Measurements from ENCODE around the gene VAX1. TPM values are rescaled to one million over a fixed set of nuclear protein-coding genes. Genes with fewer than 3 reads are reported as not detected.
"Not testable (repeated sequence)": the region's sequence is repeated elsewhere in the genome, so short reads cannot be mapped to it uniquely, and the experiment has no call there.

Gene VAX1
- polyA plus RNA-seq, 4 donors: not detected

DNA sequence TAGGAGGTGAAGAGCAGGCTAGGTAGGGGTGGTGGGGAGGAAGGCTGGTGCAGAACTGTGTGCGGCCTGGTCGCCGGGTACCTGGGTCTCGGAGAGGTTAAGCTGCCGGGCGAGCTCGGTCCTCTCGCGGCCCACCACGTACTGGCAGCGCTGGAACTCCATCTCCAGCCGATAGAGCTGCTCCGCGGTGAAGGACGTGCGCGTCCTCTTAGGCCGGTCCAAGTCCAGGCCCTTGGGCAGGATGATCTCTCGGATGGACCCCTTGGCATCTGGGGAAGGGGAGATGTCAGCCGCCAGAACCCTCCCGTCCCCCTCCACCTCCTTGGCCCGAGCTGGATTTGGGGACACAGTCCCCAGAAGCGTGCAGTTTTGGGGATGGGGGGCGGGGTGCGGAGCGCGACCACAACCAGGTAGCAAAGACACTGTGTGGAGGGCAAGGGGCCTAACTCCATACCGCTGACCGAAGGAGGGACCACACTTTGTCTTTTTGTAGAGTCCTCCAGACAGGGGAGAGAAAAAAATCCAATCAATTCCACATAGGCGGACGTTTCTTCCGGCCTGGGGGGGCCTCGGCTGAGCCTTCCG, 1.6 kb downstream of the VAX1 start:
- DNase-seq (ENCODE audit: low read depth in 4 of 4, low spot score in 3 of 4): no peak

DNA sequence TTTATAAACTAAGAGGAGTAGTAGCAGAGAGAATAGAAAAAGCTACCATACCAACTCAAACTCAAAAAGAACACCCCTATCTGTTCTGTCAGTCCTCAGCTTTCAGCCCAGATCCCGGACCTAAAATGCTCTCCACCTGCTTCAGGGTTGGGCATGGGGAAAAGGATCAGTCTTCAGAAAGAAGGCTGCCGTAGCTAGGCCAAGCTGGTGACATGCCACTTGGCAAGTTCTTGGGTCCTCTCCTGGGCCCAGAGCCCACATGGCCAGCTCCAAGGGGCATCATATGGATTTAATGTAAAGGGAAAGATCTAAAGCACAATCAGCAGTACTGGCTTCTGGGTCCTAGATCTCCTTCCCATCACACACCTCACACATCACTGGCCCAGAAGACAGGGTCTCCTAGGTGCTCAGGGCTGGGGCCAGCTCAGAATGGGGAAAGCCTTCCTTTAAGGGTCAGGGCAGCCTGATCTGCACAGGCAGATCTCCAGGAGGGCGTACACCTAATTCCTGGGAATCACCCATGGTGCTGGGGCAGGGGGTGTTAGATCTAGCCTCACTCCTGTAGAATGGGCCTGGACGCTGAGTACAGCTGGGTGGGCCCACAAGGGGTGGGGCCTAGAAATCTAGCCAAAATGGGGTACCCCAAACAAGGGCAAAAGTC, 2.5 kb downstream of the VAX1 start:
- no peak for DNase-seq (ENCODE audit: low read depth in 4 of 4, low spot score in 3 of 4)

DNA sequence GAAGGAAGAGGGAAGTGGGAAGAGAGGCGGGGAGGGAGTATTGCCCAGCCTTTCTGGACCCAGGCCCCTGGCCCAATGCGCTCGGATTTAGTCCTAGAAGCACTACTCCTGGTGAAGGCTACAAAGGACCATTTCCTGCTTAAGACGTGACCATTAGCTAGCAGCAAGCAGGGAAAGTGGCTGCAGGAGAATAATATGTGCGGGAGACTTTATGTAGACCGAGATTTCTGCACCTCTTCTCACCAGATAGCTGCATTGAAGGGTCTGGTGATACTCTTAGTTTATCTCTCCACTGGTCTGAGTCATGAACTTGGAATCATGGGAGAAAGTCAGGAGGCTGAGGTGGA, 3.1 kb downstream of the VAX1 start:
- no peak for DNase-seq (ENCODE audit: low read depth in 4 of 4, low spot score in 3 of 4)

DNA sequence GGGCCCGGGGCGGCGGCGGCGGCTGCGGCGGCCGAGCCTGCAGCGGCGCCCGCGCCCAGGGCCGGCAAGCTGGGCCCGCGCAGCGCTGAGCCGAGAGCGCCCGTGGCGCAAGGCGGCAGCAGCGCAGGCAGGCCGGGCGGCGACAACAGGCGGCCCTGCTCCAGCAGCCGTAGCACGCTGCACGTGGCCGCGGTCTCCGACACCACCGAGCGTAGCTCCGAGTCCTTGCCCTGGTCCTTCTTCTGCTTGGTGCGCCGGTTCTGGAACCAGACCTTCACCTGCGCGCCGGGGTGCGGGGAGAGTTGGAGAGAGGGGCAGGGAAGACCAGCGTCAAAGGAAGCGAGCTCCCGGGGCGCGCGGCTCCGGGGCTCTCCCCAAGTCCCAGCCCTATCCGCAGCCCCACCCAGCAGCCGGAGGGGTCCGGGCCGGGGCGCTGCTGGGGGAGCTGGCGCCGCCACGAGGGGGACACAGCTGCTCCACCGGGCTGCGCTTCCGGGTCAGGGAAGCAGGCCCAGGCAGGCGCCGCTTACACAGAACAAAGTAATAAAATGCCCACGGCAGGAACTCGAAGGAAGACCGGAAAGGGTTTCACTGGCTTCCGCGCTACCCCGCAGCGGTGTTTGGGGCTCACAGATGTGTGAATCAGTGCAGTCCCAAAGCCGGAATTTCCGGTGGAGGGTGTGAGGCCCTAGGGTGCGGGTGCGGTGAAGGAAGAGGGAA, 3.6 kb downstream of the VAX1 start:
- DNase-seq (ENCODE audit: low read depth in 4 of 4, low spot score in 3 of 4): no peak

DNA sequence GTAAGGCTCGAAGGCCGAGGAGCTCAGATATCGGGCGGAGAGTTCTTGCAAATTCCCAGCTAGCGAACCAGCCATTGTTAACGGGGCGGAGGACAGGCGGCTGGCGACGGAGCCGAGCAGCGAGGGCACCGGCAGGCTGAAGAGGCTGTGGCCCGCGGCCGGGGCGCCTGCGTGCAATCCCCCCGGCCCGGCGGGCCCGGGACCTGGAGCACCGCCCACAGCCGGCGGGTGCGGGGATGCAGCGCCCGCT, 4.1 kb downstream of the VAX1 start:
- no peak for DNase-seq (ENCODE audit: low read depth in 4 of 4, low spot score in 3 of 4)

DNA sequence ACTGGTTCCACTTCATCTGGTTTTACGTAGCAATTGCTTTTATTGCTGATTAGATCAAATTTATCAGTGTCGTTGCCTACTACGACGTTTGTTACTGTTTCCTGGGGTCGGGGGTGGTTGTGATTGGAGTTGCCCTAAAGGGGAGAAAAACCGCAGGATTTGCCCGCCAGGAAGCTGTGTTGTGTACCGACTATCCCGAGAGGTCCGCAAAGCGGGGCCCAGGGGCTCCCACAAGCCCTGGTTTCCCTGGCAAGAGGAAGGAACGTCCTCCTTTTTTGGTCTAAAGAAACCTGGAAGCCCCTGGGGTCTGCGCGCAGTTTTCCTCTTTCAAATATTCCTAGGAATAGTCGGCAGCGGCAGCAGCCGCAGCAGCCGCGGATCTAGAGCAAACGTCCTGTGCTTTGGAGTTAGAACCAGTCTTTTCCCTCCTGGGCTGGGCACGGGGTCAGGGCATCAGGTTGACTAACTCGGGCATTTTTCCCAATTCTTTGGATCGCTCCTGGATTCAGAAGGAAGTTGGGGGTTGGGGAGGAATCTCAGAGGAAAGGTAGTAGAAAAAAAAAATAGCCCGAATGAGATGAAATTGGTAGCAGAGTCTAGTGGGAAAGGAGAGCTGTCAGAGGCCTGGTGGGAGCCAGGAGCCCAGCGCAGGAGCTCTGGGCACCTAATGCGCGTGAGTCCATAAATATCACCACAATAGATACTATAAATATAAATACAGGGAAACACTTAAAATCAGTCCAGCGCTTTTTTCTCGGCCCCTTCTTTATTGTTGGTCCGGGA, 4.6 kb downstream of the VAX1 start:
- no peak for DNase-seq (ENCODE audit: low read depth in 4 of 4, low spot score in 3 of 4)

DNA sequence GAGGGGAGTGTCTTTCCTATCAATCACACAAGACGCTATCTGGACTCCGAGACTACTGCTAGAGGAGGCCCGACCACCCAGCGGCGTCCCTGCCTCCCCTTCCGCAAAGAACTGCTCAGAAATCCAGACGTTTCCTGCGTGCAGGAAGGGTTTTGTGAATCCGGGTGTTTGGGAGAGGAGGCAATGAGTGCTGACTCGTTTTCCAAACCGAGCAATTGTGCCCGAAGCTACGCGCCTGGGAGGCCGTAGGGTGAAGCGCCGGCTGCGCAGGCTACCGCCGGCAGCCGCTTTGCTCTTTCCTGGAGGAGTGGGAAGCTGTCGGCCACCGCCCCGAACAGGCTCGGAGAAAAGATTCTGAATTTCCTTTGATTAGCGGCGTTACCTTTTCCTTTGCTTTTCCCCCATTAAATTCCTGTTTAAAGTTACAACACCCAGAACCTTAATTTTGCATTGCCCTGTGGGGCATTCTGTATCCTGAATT, 5.3 kb downstream of the VAX1 start:
- no peak for DNase-seq (ENCODE audit: low read depth in 4 of 4, low spot score in 3 of 4)

DNA sequence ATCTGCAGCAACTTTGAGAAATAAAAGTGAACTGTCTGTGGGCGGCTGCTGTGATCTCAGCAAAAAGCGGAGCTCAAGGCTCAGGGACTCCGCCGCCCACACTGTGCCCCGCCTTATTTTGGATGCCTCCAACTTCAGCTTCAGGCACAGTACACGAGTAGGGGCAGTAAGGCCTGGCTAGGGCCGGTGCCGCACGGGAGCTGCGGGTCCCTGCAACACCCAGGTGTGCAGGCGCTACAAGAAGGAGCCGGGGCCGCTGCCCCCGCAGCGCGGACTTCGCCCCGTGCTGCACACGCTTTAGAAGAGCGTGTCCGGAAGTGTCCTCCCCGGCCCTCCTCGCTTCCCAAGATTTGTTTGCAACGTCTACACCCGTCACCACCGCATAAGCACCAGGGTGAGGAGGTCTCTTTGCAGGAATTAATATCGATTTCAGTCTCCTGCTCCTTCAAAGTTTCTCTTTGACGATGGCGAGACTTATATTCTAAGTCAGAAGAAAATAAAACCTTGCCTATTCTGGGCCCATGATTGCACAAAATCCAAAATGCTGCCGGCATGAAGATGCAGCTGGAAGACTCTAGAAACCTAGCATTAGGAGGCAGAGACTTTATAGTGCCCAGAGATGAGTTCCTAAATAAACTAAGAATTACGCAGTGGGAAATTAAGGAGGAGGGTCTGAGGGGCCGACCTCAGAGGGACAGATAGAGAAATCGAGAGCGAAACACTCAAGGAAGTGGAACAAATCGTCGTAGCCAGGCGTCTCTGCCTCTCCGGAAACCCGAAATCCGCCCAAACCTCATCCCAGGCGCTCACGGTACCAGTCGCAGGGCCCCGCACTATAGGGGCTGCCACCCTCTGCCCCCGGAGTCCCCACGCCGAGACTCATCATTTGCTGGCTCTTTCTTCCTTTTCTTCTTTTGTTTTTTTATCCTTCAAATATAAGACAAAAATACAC, 6.4 kb downstream of the VAX1 start:
- no peak for DNase-seq (ENCODE audit: low read depth in 4 of 4, low spot score in 3 of 4)

DNA sequence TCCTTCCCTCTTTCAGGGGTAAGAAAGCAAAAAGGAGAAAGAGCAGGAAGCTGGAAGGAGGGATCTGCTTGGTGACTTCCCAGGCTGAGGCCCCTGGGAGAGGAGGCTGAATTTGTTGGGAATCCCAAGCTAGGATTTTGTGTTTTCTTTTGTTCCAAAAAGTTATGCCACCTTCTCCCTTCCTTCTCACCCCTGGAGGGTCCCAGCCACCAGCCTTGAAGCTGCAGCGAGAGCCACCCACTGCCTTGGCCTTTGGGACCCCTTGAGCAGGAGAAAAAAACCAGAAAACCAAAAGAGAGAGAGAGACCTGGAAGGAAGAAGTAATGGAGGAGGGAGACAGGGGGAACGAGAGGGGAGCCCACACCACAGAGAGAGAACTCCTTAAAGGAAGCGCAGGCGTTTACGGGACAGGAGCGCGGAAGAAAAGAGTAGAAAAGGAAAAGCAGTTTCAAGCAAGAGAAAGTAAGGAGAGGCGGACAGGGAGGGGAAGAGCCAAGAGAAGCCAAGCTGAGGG, 7.2 kb downstream of the VAX1 start:
- DNase-seq (ENCODE audit: low read depth in 4 of 4, low spot score in 3 of 4): no peak

DNA sequence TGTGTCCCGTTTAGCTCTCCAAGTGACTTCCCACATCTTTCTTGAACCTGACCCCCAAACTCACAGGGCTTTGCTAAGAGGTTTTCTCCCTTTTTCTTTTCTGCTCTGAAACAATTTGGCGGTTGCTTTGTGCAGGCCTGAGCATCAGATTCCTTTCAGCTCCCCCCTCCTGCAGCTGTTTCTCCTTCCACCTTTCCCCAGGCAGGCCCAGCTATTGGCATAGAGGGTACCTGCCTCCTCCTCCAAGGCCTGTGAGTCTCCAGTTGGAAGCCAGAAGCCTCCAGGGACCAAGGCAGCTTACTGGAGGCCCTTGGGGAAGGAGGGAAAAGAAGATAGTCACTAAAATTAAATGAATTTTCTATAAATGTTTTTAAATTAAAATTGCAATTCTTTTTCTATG, 7.7 kb downstream of the VAX1 start:
- no peak for DNase-seq (ENCODE audit: low read depth in 4 of 4, low spot score in 3 of 4)

DNA sequence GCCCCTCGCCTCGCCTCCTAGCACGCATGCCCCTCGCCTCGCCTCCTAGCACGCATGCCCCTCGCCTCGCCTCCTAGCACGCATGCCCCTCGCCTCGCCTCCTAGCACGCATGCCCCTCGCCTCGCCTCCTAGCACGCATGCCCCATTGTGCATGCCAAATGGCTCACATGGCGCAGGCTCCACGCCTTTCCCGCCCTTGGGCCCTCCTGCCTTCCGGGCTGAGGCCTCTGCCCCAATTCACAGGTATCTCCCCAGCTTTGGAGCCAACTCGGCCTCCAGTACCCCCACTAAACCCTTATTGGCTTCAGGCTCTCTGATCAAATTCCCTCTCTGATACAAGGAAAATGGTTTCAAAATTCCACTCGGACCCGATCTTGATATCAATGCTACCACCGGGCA, 11.4 kb downstream of the VAX1 start:
- DNase-seq (ENCODE audit: low read depth in 4 of 4, low spot score in 3 of 4): not testable (repeated sequence)

DNA sequence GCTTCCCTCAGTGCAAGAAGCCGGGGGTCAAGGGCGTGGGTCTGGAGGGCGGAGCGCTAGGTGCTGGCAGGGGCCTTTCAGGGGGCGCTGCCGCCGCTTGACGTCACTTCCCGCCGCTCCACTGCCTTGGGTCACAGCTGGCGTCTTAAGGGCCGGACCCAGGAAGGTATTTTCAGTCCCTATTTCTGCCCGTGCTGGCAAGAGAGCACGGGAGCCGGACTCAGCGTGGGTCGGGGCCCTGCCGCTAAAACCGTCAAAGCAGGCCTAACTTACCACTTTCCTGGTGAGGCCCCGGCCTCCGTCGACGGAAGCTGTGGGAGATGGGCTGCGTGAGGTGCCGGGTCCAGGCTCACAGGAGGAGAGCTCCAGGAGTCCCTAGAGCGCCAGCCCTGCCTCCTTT, 12.0 kb downstream of the VAX1 start:
- no peak for DNase-seq (ENCODE audit: low read depth in 4 of 4, low spot score in 3 of 4)

DNA sequence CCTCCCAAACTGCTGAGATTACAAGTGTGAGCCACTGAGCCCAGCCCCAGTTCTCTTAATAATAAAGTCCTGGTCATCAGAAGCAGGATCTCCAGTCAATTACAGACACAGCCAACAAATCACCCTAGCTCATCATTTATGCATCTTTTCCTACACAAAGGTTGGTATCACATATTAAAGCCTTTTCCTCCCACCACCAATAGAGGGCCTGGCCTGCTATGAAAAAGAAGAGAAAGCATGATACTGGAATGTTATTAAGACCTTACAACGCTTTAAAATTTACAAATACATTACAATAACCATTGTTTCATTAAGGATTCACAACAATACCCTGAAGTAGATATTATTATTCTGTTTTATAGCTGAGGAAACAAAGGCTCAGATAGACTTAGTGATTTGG, 25.9 kb downstream of the VAX1 start:
- DNase-seq (ENCODE audit: low read depth in 4 of 4, low spot score in 3 of 4): no peak

DNA sequence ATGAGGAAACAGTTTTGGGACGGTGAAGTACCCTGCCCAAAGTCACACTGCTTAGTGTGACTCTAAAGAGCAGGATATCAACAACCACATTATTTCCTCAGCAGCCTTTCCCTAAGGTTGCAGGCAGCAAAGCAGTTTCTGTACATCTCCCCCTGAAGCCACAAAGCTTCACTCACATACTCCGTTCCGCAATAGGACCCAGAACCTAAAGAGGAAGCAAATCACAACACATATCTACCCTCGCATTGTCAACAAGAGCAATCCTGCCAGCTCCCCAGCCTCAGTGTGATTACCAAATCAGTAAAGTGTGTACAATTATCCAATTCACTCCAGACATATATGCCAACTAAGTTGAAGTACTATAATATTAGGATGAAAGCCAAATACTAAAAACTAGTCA, 30.8 kb downstream of the VAX1 start:
- DNase-seq (ENCODE audit: low read depth in 4 of 4, low spot score in 3 of 4): no peak

DNA sequence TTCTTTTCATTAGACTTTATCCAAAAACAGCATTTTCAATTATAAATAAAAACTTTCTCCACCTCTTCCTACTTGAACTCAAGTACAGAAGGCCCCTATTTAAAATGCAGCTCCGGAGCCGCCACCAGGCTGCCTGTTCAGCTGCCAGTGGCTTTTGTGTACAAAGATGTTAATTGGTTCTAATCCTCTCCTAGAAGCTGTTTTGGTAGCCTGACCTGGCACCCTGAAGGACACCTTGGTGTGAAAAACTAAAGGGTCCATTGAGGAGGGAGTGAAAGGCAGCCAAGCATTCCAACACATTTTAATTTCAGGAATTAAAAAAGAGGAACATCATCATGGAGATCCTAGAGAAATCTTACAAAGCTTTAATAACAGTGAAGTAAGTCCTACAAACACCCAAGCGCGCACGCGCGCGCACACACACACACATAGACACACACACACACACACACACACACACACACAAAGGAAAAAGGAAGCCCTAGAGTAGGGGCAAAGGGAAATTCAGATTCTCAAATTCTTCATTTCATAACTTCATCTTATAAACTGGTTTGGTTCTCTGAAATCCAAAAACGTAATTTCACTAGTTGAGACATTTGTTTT, 41.4 kb downstream of the VAX1 start:
- DNase-seq (ENCODE audit: low read depth in 4 of 4, low spot score in 3 of 4): no peak

DNA sequence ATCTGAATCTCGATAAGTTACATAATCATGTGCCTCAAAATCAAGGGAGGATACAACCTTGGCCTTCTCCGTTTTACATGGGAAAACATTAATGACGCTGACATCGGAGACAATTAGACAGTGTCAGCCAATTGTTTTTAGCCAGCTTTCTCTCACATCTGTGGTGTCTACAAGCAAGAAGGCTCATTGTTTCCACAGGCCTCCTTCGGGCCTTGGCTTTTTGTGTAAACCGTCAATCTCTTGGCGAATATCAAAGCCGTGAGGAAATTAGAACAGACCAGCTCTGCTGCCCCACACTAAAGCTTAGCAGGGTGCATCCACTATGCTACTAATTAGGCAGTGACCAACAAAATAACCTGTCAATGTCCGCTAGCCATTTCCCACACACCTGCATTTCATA, 43.2 kb downstream of the VAX1 start:
- DNase-seq (ENCODE audit: low read depth in 4 of 4, low spot score in 3 of 4): no peak

DNA sequence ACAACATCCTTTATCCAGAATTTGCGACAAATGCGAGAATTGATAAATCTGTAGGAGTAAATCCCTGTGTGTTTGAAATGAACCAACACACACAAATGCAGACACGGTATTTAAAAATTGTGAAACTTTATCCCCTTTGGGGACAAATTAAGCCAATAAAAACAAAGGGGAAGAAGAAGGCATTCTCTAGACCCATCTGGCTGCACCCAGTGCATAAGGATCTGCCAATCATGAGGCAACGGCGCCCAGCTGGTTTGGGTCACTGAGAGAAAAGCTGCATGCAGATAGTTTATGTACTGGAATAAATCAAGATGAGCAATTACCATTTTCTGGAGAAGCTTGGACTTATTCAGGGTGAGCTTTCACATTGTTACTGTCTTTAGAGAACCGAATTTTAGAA, 45.7 kb downstream of the VAX1 start:
- no peak for DNase-seq (ENCODE audit: low read depth in 4 of 4, low spot score in 3 of 4)

DNA sequence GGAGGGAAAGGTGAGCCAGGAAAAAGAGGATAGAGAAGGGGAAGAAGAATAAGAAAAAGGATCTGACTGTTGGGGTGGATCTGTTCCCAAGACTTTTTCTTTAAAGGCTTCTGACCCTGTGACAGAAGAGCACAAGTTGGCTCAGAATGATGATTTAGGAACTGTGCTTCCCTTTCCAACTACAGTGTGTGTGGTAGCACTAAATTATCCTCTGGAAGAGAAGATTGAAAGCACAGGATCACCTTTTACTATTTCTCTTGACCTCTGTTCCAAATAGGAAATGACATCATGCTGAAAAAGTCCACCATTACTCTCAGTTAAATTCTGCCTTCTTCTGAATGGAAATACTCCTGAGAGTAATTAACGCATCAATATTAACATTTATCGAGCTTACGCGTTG, 47.2 kb downstream of the VAX1 start:
- no peak for DNase-seq (ENCODE audit: low read depth in 4 of 4, low spot score in 3 of 4)

DNA sequence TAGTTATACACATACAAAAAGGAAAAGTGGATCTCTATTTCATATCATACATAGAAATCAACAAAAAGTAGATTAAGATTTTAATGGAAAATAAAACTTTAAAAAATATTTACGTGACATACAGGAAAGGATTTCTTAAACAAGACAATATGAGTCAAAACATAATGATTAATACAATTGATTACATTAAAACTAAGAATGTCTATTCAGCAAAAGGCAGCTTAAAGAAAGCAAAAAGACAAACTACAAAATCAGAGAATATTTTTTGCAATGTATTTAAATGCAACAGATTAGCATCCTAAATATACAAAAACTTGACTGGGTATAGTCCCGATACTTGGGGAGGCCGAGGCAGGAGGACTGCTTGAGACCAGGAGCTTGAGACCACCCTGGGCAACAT, 50.5 kb downstream of the VAX1 start:
- no peak for DNase-seq (ENCODE audit: low read depth in 4 of 4, low spot score in 3 of 4)

DNA sequence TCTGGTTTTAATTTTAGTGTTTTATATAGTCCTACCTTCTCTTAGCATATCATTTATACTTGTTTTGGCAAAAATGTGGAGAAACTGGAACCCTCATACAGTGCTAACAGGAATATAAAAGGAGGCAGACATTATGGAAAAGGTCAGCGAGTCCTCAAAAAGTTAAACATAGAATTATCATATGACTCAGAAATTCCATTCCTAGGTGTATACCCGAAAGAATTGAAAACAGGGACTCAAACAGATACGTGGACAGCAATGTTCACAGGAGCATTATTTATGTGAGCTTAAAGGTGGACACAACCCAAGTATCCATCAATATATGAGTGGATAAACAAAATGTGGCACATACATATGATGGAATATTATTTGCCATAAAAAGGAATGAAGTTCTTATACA, 51.5 kb downstream of the VAX1 start:
- DNase-seq (ENCODE audit: low read depth in 4 of 4, low spot score in 3 of 4): no peak
